ENCODE data around the gene TGFBR3. TPM values are rescaled to one million over a fixed set of nuclear protein-coding genes. Genes with fewer than 3 reads are reported as not detected.

Gene TGFBR3
- total and polyA plus RNA-seq, 2 of the 4 experiments (the other 2 are of a cell fraction), result 3.0 to 11.3 TPM

DNA sequence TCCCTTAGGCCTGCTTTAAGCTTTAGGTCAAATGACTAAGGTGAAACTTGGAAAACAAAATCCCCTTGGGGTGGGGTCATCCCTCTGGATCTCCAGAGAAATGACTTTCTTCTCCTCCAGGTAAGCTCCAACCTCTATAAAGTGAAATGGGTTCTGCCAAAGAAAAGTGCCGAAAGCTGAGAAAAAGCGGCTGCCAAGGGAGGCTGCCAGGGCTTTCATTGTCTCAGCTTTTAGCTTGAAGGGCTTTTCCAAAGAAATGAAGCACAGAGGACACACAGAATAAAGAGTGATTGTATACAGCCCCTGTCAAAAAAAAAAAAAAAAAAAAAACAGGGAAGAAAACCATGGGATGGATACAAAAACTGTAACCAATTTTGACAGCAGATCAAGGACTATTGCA lies 126.9 kb downstream of the TGFBR3 start:
- Histone ChIP-seq H3K23ac (ENCODE audit: low read depth, low read length) (no peak overlapping the region), H3K56ac (ENCODE audit: extremely low read depth, insufficient read depth, low read length) (no peak overlapping the region), H3K36me3 (ENCODE audit: control insufficient read depth, insufficient read depth, low read length) (peaks cover 4% of the 10 kb centered on the region), H4K8ac (ENCODE audit: low read depth in 2 of 2, low read length in 2 of 2) (no peak overlapping the region), H3K9me3 (ENCODE audit: control insufficient read depth, insufficient read depth, low read length) (no peaks in the 10 kb centered on the region), H3K9ac (ENCODE audit: low read depth, low read length) (no peak overlapping the region), H2BK15ac (ENCODE audit: low read depth, low read length) (no peak overlapping the region), H3K9me1 (ENCODE audit: insufficient read depth, low read length) (peaks cover 2% of the 10 kb centered on the region; the same call in 1 of the 2 replicates), H3K18ac (ENCODE audit: low read depth, low read length) (no peak overlapping the region), H2AFZ (replicated peaks; ENCODE audit: low read length, poor library complexity) (no peak overlapping the region), H3K4me1 (ENCODE audit: control insufficient read depth, insufficient read depth, low read length) (peaks cover 12% of the 10 kb centered on the region), H2AK9ac (replicated peaks; ENCODE audit: low read depth, low read length, poor library complexity) (no peak overlapping the region), H2BK120ac (ENCODE audit: low read depth, low read length) (no peak overlapping the region), H2AK5ac (ENCODE audit: low read depth, low read length) (no peak overlapping the region), H2BK20ac (ENCODE audit: low read depth, low read length) (no peak overlapping the region), H2BK5ac (ENCODE audit: low read depth, low read length, poor library complexity, severe bottlenecking) (no peak overlapping the region), H3K79me1 (ENCODE audit: low read depth in 1 of 2, low read length in 2 of 2) (no peaks in the 10 kb centered on the region), H3K4me2 (ENCODE audit: low read depth, low read length) (no peak overlapping the region), H4K91ac (ENCODE audit: insufficient read depth, low read depth, low read length) (no peak overlapping the region), H3K4me3 (ENCODE audit: insufficient read depth, low read depth, low read length) (no peak overlapping the region), H3K4ac (ENCODE audit: low read depth, low read length) (no peak overlapping the region), H3K27me3 (ENCODE audit: control insufficient read depth, insufficient read depth, low read length) (no peaks in the 10 kb centered on the region), H4K5ac (ENCODE audit: low read depth, low read length) (no peak overlapping the region), H3K14ac (replicated peaks; ENCODE audit: low read depth, low read length) (no peak overlapping the region), H4K20me1 (ENCODE audit: insufficient read depth, low read length) (no peaks in the 10 kb centered on the region), H3K27ac (ENCODE audit: insufficient read depth, low read length) (no peak overlapping the region)
- CTCF ChIA-PET, result interaction anchor here (0.7 kb wide), 1 partner anchor 57 kb away, joined by 3 read pairs; no protein-coding TSS in a partner anchor
- WGBS, 2 experiments (ENCODE audit: extremely low coverage in 2 of 2, insufficient read length in 1 of 2), result no CpG with 5 or more reads among the region's 2 CpGs
- TF ChIP-seq BHLHE40 (IDR thresholded peaks at IDR 0.05; ENCODE audit: low read depth, low read length), result no peak
- TF ChIP-seq FOS (IDR thresholded peaks at IDR 0.05; ENCODE audit: low read depth, low read length), result no peak
- TF ChIP-seq MAZ (IDR thresholded peaks at IDR 0.05; ENCODE audit: borderline replicate concordance, low read depth, low read length), result no peak
- TF ChIP-seq RAD21 (IDR thresholded peaks at IDR 0.05; ENCODE audit: low read length), result no peak
- no TSS peak for BruUV-seq (replicated peaks)
- dilution Hi-C loops (cut with HindIII; ENCODE audit: low sequenced_read_pairs, unreplicated experiment), result no loop called here
- in situ Hi-C loops (cut with MboI; ENCODE audit: low sequenced_read_pairs), result no loop called here
- POLR2A ChIA-PET (ENCODE audit: unreplicated experiment), result interaction anchor here (0.6 kb wide), 1 partner anchor 36 kb away, joined by 6 read pairs; no protein-coding TSS in a partner anchor
- DNase-seq (no peak), ATAC-seq (ENCODE audit: low read depth) (no peak)
- intact Hi-C loops (cut with micrococcal nuclease), result no loop called here
